ENCODE measurements around the gene CACNA1E.
"Not testable (repeated sequence)": the region's sequence is repeated elsewhere in the genome, so short reads cannot be mapped to it uniquely, and the experiment has no call there.

The CACNA1E gene

DNA sequence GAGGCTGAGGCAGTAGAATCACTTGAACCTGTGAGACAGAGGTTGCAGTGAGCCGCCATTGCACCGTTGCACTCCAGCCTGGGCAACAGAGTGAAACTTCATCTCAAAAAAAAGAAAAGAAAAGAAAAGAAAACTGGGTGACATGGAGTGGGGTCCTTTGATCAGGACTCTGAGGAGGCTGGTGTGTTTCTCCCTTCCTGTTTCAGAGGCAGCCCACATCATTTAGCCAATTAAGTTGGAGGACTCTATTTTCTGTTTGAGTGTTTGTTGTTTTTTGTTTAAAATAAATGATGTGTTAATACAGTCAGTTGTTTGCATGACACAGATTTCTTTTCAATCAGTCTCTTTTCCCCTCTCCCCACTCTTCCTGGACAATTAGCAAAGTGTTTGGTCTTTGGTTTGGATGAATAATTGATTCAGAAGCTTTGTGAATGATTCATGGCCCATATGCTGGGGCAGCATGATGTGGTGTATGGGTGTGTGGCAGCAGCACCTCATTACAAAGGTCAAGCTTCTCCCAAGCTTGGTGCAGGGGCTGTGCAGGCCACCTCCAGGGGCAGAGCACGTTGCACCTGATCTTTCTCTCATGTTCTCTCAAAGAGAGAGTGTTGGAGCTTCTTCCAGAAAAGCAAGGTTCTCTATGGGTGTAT, 48.8 kb downstream of the CACNA1E start:
- no peak overlapping the region for H3K4me3 ChIP-seq (ENCODE audit: low read depth in 1 of 5, low read length in 5 of 5)
- no peaks in the 10 kb centered on the region for H3K4me1 ChIP-seq (ENCODE audit: control insufficient read depth in 5 of 5, insufficient read depth in 5 of 5, low read length in 5 of 5)
- no peak overlapping the region for H3K27ac ChIP-seq (ENCODE audit: low read depth, low read length)
- H3K36me3 ChIP-seq (ENCODE audit: control insufficient read depth in 5 of 5, insufficient read depth in 5 of 5, low read length in 5 of 5), result no peaks in the 10 kb centered on the region
- no peak overlapping the region for H3K9ac ChIP-seq (ENCODE audit: low read length in 5 of 5)
- peaks cover 0 to 5% (median 0%) of the 10 kb centered on the region in 5 donors for H3K27me3 ChIP-seq (ENCODE audit: control insufficient read depth in 5 of 5, insufficient read depth in 4 of 5, low read length in 5 of 5)
- H3K9me3 ChIP-seq (ENCODE audit: control insufficient read depth in 5 of 5, low read length in 5 of 5), result peaks cover 0 to 18% (median 12%) of the 10 kb centered on the region in 5 donors

DNA sequence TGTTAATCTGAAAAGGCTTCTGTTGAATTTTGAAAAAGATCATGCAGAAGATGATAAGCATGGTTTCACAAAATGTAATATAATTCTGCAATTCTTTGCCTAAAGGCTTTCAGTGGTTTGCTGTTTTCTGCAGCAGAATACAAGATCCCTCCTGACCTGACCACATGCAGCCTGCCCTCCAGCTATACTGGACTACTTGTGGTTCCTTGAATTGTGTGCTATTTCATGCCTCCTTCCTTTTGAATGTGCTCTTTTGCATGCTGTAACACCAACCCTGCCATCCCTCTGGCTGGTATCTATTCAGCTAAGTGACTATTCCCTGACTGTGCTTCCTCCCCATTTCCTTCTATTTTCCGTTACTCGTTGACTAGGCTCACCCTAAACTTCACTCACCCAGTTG, 55.5 kb downstream of the CACNA1E start:
- H3K9me3 ChIP-seq (ENCODE audit: control insufficient read depth in 5 of 5, low read length in 5 of 5), result peaks cover 0 to 2% (median 0%) of the 10 kb centered on the region in 5 donors
- peaks cover 0 to 10% (median 0%) of the 10 kb centered on the region in 5 donors for H3K27me3 ChIP-seq (ENCODE audit: control insufficient read depth in 5 of 5, insufficient read depth in 4 of 5, low read length in 5 of 5)
- H3K9ac ChIP-seq (ENCODE audit: low read length in 5 of 5), result no peak overlapping the region
- H3K4me1 ChIP-seq (ENCODE audit: control insufficient read depth in 5 of 5, insufficient read depth in 5 of 5, low read length in 5 of 5), result no peaks in the 10 kb centered on the region
- no peak overlapping the region for H3K27ac ChIP-seq (ENCODE audit: low read depth, low read length)
- no peaks in the 10 kb centered on the region for H3K36me3 ChIP-seq (ENCODE audit: control insufficient read depth in 5 of 5, insufficient read depth in 5 of 5, low read length in 5 of 5)
- H3K4me3 ChIP-seq (ENCODE audit: low read depth in 1 of 5, low read length in 5 of 5), result no peak overlapping the region

DNA sequence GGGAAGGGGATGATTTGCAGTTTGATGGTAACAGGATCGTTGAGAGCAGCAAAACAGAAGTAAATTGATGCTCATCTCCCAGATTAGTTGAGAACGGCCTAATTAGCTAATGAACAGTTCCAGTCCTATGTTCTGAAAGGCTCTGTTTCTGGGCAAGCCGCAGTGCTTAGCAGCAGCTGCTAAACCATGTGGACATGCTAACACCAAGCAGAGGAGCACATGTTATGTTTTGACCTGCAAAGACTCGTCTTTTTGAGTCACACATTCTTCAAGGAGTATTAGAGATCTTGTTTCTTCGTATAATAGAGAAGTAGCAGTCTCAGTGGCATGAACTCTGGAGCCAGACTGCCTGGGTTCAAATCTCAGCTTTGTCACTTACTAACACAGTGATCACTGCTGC, 58.1 kb downstream of the CACNA1E start:
- Histone ChIP-seq H3K36me3 (ENCODE audit: control insufficient read depth in 5 of 5, insufficient read depth in 5 of 5, low read length in 5 of 5) (no peaks in the 10 kb centered on the region), H3K27ac (ENCODE audit: low read depth, low read length) (no peak overlapping the region), H3K4me1 (ENCODE audit: control insufficient read depth in 5 of 5, insufficient read depth in 5 of 5, low read length in 5 of 5) (no peaks in the 10 kb centered on the region), H3K27me3 (ENCODE audit: control insufficient read depth in 5 of 5, insufficient read depth in 4 of 5, low read length in 5 of 5) (peaks cover 0 to 23% (median 13%) of the 10 kb centered on the region in 5 donors), H3K9me3 (ENCODE audit: control insufficient read depth in 5 of 5, low read length in 5 of 5) (peaks cover 0 to 2% (median 0%) of the 10 kb centered on the region in 5 donors), H3K9ac (ENCODE audit: low read length in 5 of 5) (no peak overlapping the region), H3K4me3 (ENCODE audit: low read depth in 1 of 5, low read length in 5 of 5) (no peak overlapping the region)

DNA sequence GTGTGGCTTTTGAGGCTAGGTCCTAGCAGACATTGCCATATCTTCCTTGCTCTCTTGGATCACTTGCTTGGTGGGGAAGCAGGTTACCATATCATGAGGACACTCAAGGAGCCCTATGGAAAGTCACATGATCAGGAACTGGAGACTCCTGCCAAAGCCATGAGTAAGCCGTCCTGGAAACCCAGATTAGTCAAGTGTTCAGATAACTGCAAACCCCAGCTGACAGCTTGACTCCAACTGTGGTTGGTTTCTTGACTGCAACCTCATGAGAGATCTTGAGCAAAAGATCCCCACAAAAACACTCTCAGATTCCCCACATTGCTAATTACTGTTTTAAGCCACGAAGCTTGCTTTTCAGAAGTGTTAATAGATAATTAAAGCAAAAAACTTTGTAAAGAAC, 58.6 kb downstream of the CACNA1E start:
- H3K27ac ChIP-seq (ENCODE audit: low read depth, low read length), result no peak overlapping the region
- H3K27me3 ChIP-seq (ENCODE audit: control insufficient read depth in 5 of 5, insufficient read depth in 4 of 5, low read length in 5 of 5), result peaks cover 0 to 21% (median 16%) of the 10 kb centered on the region in 5 donors

DNA sequence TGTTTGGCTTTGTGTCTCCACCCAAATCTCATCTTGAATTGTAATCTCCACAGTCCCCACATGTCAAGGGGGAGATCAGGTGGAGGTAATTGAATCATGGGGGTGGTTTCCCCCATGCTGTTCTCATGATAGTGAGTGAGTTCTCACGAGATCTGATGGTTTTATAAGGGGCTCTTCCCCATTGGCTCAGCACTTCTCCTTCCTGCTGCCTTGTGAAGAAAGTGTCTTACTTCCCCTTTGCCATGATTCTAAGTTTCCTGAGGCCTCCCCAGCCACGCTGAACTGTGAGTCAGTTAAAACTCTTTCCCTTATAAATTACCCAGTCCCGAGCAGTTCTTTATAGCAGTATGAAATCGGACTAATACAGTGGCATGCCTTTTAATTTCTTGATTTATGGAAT, 59.1 kb downstream of the CACNA1E start:
- not testable (repeated sequence) for H3K4me3 ChIP-seq (ENCODE audit: low read depth in 1 of 5, low read length in 5 of 5); H3K27ac ChIP-seq (ENCODE audit: low read depth, low read length); H3K9ac ChIP-seq (ENCODE audit: low read length in 5 of 5); H3K36me3 ChIP-seq (ENCODE audit: control insufficient read depth in 5 of 5, insufficient read depth in 5 of 5, low read length in 5 of 5); H3K4me1 ChIP-seq (ENCODE audit: control insufficient read depth in 5 of 5, insufficient read depth in 5 of 5, low read length in 5 of 5); H3K9me3 ChIP-seq (ENCODE audit: control insufficient read depth in 5 of 5, low read length in 5 of 5)
- H3K27me3 ChIP-seq (ENCODE audit: control insufficient read depth in 5 of 5, insufficient read depth in 4 of 5, low read length in 5 of 5), result peaks cover 4 to 22% (median 21%) of the 10 kb centered on the region in 5 donors

More for the DNA sequence above, 58.6 kb downstream of the CACNA1E start:
- Histone ChIP-seq H3K4me3 (ENCODE audit: low read depth in 1 of 5, low read length in 5 of 5) (no peak overlapping the region), H3K9ac (ENCODE audit: low read length in 5 of 5) (no peak overlapping the region), H3K4me1 (ENCODE audit: control insufficient read depth in 5 of 5, insufficient read depth in 5 of 5, low read length in 5 of 5) (no peaks in the 10 kb centered on the region), H3K36me3 (ENCODE audit: control insufficient read depth in 5 of 5, insufficient read depth in 5 of 5, low read length in 5 of 5) (no peaks in the 10 kb centered on the region), H3K9me3 (ENCODE audit: control insufficient read depth in 5 of 5, low read length in 5 of 5) (peaks cover 0 to 2% (median 0%) of the 10 kb centered on the region in 5 donors)

DNA sequence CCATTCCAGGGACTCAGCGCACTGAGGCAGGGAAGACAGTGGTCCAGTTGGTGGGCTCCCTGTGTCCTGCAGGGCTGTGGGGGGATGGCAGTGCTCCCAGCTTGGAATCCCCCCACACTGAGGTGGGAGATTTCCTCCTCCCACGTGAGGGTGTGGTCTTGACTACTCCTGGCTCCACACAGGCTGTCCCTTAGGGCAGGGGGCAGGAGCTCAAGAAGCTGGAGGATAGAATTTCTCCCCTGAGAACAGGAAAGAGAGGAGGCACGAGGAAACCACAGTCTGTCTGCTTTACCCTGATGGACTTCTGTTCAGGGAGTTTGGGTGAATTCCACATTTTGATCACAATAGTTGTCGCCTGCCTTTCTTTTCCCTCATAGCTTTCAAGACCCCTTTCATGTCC, 62.1 kb downstream of the CACNA1E start:
- Histone ChIP-seq H3K27ac (ENCODE audit: low read depth, low read length) (no peak overlapping the region), H3K36me3 (ENCODE audit: control insufficient read depth in 5 of 5, insufficient read depth in 5 of 5, low read length in 5 of 5) (no peaks in the 10 kb centered on the region), H3K9ac (ENCODE audit: low read length in 5 of 5) (no peak overlapping the region), H3K27me3 (ENCODE audit: control insufficient read depth in 5 of 5, insufficient read depth in 4 of 5, low read length in 5 of 5) (peaks cover 5 to 26% (median 24%) of the 10 kb centered on the region in 5 donors), H3K4me3 (ENCODE audit: low read depth in 1 of 5, low read length in 5 of 5) (no peak overlapping the region), H3K9me3 (ENCODE audit: control insufficient read depth in 5 of 5, low read length in 5 of 5) (peaks cover 0 to 2% (median 0%) of the 10 kb centered on the region in 5 donors), H3K4me1 (ENCODE audit: control insufficient read depth in 5 of 5, insufficient read depth in 5 of 5, low read length in 5 of 5) (no peaks in the 10 kb centered on the region)

DNA sequence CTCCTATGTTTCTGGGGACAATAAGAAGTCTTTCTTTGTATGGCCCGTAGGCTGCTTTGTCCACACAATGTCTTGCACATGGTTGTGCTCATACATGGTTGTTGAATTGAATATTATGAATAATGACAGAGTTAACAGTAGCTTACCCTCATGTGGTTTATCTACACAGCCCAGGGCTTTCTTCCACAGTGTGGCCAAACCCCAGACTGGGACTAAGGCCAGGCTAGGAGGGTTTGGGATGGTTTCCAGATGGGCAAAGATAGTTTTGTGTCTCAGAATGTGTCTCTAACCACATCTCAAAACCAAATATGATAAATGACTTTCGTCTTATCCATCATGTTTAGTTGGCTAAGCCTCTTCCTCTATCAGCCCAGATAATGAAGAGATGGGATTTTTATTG, 65.2 kb downstream of the CACNA1E start:
- Histone ChIP-seq H3K4me1 (ENCODE audit: control insufficient read depth in 5 of 5, insufficient read depth in 5 of 5, low read length in 5 of 5) (no peaks in the 10 kb centered on the region), H3K4me3 (ENCODE audit: low read depth in 1 of 5, low read length in 5 of 5) (no peak overlapping the region), H3K9ac (ENCODE audit: low read length in 5 of 5) (no peak overlapping the region), H3K27ac (ENCODE audit: low read depth, low read length) (no peak overlapping the region), H3K9me3 (ENCODE audit: control insufficient read depth in 5 of 5, low read length in 5 of 5) (no peaks in the 10 kb centered on the region), H3K36me3 (ENCODE audit: control insufficient read depth in 5 of 5, insufficient read depth in 5 of 5, low read length in 5 of 5) (no peaks in the 10 kb centered on the region), H3K27me3 (ENCODE audit: control insufficient read depth in 5 of 5, insufficient read depth in 4 of 5, low read length in 5 of 5) (peaks cover 5 to 29% (median 24%) of the 10 kb centered on the region in 5 donors)

DNA sequence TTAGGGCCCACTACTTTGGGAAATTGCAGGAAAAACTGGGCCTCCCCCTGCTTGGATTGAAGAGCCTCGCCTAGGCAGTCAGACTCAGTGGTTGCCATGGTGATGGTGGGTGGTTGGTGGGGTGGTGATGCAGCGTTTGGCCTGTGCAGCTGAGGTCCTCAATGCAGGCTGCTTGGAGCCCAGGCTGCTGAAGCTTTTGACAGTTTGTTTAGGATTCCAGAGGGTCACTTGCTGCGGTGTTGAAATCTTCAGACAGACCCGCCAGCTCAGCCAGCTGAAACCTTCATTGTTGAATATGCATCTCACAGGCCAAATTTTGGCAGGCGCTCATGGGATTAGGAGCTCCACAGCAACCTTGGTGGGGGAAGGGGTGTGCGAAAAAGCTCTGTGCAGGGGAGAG, 67.9 kb downstream of the CACNA1E start:
- Histone ChIP-seq H3K4me1 (ENCODE audit: control insufficient read depth in 5 of 5, insufficient read depth in 5 of 5, low read length in 5 of 5) (no peaks in the 10 kb centered on the region), H3K9ac (ENCODE audit: low read length in 5 of 5) (no peak overlapping the region), H3K27me3 (ENCODE audit: control insufficient read depth in 5 of 5, insufficient read depth in 4 of 5, low read length in 5 of 5) (peaks cover 5 to 27% (median 15%) of the 10 kb centered on the region in 5 donors), H3K9me3 (ENCODE audit: control insufficient read depth in 5 of 5, low read length in 5 of 5) (no peaks in the 10 kb centered on the region), H3K4me3 (ENCODE audit: low read depth in 1 of 5, low read length in 5 of 5) (no peak overlapping the region), H3K36me3 (ENCODE audit: control insufficient read depth in 5 of 5, insufficient read depth in 5 of 5, low read length in 5 of 5) (no peaks in the 10 kb centered on the region), H3K27ac (ENCODE audit: low read depth, low read length) (no peak overlapping the region)

DNA sequence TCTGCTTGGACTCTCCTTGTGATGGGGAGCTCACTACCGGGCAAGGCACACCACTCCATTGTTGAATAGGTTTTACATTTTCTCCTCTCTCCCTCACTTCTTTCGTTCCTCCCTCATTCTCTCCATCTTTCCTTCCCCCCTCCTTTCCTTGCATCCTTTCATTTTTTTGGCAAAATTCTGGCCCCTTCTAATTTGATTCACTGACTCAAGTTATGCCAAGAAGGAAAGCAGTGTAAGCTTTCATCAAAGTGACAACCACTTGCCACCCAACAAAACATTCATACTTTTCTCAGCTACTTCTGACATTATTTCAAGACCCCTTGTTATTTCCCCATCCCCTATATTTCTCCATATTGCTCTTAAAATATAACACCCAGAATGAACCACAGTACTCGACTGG, 68.4 kb downstream of the CACNA1E start:
- Histone ChIP-seq H3K9ac (ENCODE audit: low read length in 5 of 5) (no peak overlapping the region), H3K4me1 (ENCODE audit: control insufficient read depth in 5 of 5, insufficient read depth in 5 of 5, low read length in 5 of 5) (no peaks in the 10 kb centered on the region), H3K27ac (ENCODE audit: low read depth, low read length) (no peak overlapping the region), H3K4me3 (ENCODE audit: low read depth in 1 of 5, low read length in 5 of 5) (no peak overlapping the region), H3K9me3 (ENCODE audit: control insufficient read depth in 5 of 5, low read length in 5 of 5) (no peaks in the 10 kb centered on the region), H3K36me3 (ENCODE audit: control insufficient read depth in 5 of 5, insufficient read depth in 5 of 5, low read length in 5 of 5) (no peaks in the 10 kb centered on the region), H3K27me3 (ENCODE audit: control insufficient read depth in 5 of 5, insufficient read depth in 4 of 5, low read length in 5 of 5) (peaks cover 5 to 22% (median 11%) of the 10 kb centered on the region in 5 donors)

DNA sequence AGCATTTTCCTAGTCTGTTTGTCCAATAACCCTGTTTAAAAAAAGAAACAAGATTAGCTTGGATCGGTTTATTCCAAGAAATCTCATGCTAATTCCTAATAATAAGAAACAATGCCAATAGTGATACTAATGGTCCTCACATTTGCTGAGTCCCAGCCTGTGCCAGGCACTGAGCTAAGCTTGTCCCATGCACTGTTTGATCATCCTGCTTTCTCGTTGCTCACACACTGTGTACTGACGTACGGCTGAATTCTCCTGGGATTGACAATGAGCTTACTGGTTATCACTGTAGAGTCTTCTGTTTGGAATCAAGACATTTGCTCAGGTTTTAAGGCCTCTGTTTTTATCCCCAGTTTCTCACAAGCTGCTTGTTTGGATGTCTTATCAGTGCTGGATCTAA, 71.1 kb downstream of the CACNA1E start:
- H3K27me3 ChIP-seq (ENCODE audit: control insufficient read depth in 5 of 5, insufficient read depth in 4 of 5, low read length in 5 of 5), result peaks cover 0 to 14% (median 7%) of the 10 kb centered on the region in 5 donors
- no peak overlapping the region for H3K27ac ChIP-seq (ENCODE audit: low read depth, low read length)
- H3K9ac ChIP-seq (ENCODE audit: low read length in 5 of 5), result no peak overlapping the region
- H3K9me3 ChIP-seq (ENCODE audit: control insufficient read depth in 5 of 5, low read length in 5 of 5), result no peaks in the 10 kb centered on the region
- H3K4me3 ChIP-seq (ENCODE audit: low read depth in 1 of 5, low read length in 5 of 5), result no peak overlapping the region
- no peaks in the 10 kb centered on the region for H3K36me3 ChIP-seq (ENCODE audit: control insufficient read depth in 5 of 5, insufficient read depth in 5 of 5, low read length in 5 of 5)
- H3K4me1 ChIP-seq (ENCODE audit: control insufficient read depth in 5 of 5, insufficient read depth in 5 of 5, low read length in 5 of 5), result no peaks in the 10 kb centered on the region

All from subcutaneous abdominal adipose tissue (tissue), 5 donors.